GM21360 (cell line): ENCODE data around the gene ZNF619.

Experiments used
- ATAC-seq: cut with Tn5 transposase; IDR thresholded peaks from one replicate; pipeline ENCODE4 v1.9.1; 2021; ENCODE audit warnings: mild to moderate bottlenecking, moderate library complexity; ENCODE audit not compliant: unreplicated experiment

The ZNF619 gene

GRCh38 chr3:40464339-40465110 is 12.4 kb upstream of the ZNF619 start:
- no peak for ATAC-seq

GRCh38 chr3:40465111-40465407 is 11.9 kb upstream of the ZNF619 start:
- no peak for ATAC-seq

- ATAC-seq, result no peak
Measured at GRCh38 chr3:40465456-40465855, 11.5 kb upstream of the ZNF619 start.

GRCh38 chr3:40468018-40468417 is 8.9 kb upstream of the ZNF619 start:
- no peak for ATAC-seq

GRCh38 chr3:40470701-40471100 is 6.2 kb upstream of the ZNF619 start:
- no peak for ATAC-seq

GRCh38 chr3:40477666-40478065 is 744 bp downstream of the ZNF619 start:
- ATAC-seq, result no peak

- no peak for ATAC-seq
Measured at GRCh38 chr3:40487172-40487571, 10.2 kb downstream of the ZNF619 start.

- no peak for ATAC-seq
Measured at GRCh38 chr3:40490916-40491315, 14.0 kb downstream of the ZNF619 start.

GRCh38 chr3:40494698-40495097 is 17.8 kb downstream of the ZNF619 start:
- ATAC-seq, result no peak

- ATAC-seq, result no peak
Measured at GRCh38 chr3:40497288-40497687, 20.4 kb downstream of the ZNF619 start.

- no peak for ATAC-seq
Measured at GRCh38 chr3:40499952-40500351, 23.0 kb downstream of the ZNF619 start.

- no peak for ATAC-seq
Measured at GRCh38 chr3:40502034-40502433, 25.1 kb downstream of the ZNF619 start.

- no peak for ATAC-seq
Measured at GRCh38 chr3:40504636-40505430, 27.9 kb downstream of the ZNF619 start.

- peak; percentile 67 for ATAC-seq
Measured at GRCh38 chr3:40505599-40506462, 28.9 kb downstream of the ZNF619 start, which contains the start of gene ZNF620. ZNF620 (plus strand) TSS chr3:40506039; CDS start chr3:40506353, 314 bp downstream.

GRCh38 chr3:40511031-40511718 is 34.3 kb downstream of the ZNF619 start:
- ATAC-seq, result no peak

GRCh38 chr3:40516201-40516600 is 39.3 kb downstream of the ZNF619 start:
- ATAC-seq, result no peak

- no peak for ATAC-seq
Measured at GRCh38 chr3:40518067-40518466, 41.1 kb downstream of the ZNF619 start.

GRCh38 chr3:40518848-40519247 is 41.9 kb downstream of the ZNF619 start:
- no peak for ATAC-seq

- ATAC-seq, result no peak
Measured at GRCh38 chr3:40521254-40521653, 44.3 kb downstream of the ZNF619 start.

- ATAC-seq, result no peak
Measured at GRCh38 chr3:40523781-40524180, 46.9 kb downstream of the ZNF619 start.

- ATAC-seq, result peak; percentile 14
Measured at GRCh38 chr3:40524222-40524567, 47.3 kb downstream of the ZNF619 start.
